NCI-H1930 (cell line): ENCODE results near the gene H3-3A.
"Not testable (repeated sequence)": the region's sequence is repeated elsewhere in the genome, so short reads cannot be mapped to it uniquely, and the experiment has no call there.

Source experiments
- DNase-seq, 2 experiments: peaks; one replicate each; lab custom pipeline; 2025; lab: John Stamatoyannopoulos, UW

The H3-3A gene

DNA sequence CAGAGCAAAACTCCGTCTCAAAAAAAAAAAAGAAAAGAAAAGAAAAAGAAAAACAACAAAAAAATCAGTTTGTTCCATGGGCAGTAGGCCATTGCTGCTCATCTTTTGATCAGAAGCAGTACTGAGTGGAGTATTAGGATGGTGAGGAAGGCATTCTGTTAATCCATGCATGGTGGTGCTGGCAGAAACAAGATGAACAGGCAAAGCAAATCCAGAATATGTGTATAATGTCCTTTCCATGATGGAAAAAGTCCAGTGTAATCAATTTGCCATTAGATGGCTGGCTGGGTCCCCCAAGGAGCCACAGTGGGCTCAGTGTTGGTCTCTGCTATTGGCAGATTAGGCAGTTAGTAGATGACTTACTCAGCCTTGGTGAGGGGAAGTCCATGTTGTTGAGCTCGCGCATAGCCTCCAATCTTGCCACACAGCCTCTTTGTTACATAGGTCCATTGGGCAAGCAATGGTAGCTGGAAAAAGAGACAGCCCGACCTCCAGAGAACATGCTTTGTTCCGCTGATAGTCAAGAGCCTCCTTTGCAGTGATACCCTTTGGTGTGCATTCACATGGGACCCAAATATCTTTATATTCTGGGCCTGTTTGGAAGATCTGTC, 23.3 kb downstream of the H3-3A start:
- no peak for DNase-seq

DNA sequence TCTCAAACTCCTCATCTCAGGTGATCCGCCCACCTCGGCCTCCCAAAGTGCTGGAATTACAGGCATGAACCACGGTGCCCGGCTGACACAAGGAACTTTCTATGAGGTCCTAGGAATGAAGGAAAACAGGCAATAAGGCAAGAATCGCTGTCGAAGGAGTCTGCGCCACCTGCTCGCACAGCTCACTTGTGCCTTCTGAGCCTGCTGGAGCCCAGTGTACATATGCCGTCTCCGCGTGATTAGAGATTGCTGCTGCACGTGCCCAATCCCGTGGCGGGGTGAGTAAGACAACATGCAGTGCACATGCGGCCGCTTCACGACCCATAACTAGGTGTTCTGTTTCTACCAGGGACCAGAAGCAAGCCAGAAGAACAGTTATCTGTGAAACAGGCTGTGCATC, 24.3 kb downstream of the H3-3A start:
- no peak for DNase-seq

DNA sequence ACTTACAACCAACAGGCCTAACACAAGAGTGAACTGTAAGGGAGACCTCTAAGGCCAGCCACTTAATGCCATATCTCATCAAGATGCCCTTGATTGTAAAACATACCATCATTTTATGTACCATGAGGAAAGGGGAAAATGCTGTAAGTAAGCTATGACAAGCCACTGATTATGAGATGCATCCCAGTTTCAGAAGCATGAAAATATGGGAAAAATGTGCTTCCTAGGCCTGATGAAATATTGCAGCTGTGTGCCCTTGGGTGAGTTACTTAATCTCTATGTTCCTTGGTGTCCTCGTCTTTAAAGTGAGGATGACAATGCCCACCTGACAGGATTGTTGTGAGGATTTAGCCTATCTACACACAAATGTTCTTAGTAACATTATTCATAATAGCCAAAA, 28.9 kb downstream of the H3-3A start:
- DNase-seq, result no peak

DNA sequence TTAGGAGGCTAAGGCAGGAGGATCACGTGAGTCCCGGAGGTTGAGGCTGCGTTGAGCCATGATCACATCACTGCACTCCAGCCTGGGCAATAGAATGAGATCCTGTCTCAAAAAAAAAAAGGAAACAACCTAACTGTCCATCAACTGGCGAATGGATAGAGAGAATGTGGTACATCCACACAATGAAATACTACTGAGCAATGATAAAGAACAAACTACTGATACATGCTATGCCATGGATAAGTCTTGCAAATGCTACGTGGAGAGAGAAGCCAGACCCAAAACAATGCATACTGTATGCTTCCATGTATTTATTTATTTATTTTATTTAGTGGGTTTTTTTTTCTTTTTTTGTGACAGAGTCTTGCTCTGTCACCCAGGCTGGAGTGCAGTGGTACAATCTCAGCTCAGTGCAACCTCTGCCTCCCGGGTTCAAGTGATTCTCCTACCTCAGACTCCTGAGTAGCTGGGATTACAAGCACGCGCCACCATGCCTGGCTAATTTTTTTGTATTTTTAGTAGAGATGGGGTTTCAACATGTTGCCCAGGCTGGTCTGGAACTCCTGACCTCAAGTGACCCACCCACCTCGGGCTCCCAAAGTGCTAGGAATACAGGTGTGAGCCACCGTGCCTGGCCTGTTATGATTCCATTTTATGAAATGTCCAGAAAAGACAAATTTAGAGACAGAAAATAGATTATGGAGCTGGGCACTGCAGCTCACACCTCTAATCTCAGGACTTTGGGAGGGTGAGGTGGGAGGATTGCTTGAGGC, 29.7 kb downstream of the H3-3A start:
- DNase-seq, result not testable (repeated sequence)

DNA sequence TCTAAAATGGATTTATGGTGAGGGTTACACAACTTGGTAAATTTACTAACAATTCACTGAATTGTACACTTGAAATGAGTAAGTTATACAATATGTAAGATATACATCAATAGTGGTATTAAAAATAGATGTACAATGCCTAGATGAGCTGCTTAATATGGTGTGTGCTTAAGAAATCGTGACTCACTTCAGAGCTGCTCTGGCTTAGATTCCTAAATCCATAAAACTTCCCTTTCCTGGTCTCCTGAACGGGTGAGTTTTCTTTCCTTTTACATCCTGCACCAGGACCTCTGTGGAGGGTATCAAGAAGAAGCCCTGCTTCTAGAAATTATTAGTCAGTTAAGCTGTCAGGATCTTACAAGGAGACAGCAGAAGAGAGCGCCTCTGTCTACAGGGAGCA, 30.4 kb downstream of the H3-3A start:
- no peak for DNase-seq

DNA sequence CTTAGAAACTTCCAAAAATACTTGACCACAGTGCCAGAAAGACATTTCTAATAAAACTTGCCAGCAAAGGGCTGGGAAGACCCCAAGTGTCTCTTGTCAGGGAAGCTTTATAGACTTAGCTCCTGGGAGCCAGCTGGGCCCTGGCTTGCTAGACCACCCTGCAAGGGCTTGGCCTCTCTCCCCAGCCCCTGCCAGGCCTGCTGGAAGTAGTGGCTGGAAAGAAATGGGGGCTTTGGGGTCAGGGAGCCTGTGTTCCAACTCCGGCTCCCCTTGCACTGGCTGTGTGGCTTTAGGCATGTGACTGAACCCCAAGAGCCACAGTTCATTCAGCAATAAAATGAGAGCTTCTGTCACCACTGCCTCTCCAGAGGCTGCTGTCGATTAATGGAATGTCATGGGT, 31.1 kb downstream of the H3-3A start:
- no peak for DNase-seq

DNA sequence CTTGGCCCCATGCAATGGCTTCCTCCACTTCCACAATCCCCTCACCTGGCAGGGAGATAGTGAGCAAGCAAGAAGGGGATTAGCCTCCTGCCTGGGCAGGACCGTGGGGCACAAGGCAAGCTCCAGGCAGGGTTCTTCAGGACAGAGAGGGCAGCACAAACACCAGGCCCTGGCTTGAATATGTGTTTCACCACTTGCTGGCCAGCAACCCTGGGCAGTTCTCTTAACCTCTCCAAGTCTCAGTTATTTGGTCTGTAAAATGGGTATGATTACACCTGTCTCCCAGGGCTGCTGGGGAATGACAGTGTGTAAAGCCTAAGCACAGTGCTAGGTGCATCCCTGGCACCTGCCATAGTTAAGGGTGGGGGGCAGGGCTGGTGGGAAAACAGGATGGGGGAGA, 31.9 kb downstream of the H3-3A start:
- no peak for DNase-seq

DNA sequence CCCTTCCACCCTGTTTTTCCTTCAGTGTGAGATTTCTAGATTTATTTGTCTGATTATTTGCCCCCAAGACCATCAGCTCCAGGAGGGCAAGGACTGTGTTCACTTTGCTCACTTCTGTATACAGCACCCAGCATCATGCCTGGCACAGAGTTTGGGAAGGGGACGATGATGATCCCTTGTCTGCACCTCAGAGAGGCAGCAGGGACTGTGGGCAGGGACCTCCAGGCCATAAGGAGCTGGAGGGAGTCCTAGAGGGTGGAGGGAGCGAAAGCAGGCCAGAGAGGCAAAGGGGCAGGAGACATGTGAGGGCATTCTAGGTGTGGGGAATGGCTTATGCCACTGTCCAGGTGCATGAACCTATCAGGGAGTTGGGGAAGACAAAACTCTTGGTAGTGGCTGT, 32.8 kb downstream of the H3-3A start:
- no peak for DNase-seq

DNA sequence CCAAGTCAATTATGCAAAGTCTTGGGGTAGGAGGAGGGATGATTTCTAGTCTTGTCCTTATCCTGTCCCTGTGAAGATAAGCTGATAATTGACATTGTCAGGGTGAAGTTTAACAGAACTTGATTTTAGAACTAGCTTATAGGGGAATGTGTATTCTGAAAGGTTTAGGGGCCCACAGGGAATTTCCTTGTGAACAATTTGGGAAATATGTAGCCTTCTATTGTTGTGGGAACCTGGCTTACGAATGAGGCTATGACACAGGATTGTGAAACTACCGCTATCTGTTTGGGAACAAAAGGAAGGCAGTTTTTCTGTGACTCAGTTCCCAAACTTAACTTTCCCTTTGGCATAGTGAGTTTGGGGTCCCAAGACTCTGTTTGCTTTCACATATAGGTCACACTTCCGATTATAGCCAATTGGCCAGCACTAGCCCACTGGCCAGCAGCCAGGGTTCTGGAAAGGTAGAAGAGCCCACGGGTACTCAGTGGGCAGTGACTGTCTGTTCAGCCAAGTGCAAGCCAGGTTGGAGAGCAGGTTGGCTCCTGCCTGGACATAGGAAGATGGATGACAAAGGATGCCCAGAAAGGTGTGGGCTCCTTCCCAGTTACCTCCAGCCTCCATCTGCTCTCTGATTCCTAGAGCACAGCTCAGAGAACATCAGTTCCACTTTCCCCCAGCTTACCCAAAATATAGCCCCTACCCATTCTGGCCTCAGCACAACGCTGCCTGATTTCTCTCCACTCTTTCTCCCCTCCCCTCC, 35.5 kb downstream of the H3-3A start:
- no peak for DNase-seq

DNA sequence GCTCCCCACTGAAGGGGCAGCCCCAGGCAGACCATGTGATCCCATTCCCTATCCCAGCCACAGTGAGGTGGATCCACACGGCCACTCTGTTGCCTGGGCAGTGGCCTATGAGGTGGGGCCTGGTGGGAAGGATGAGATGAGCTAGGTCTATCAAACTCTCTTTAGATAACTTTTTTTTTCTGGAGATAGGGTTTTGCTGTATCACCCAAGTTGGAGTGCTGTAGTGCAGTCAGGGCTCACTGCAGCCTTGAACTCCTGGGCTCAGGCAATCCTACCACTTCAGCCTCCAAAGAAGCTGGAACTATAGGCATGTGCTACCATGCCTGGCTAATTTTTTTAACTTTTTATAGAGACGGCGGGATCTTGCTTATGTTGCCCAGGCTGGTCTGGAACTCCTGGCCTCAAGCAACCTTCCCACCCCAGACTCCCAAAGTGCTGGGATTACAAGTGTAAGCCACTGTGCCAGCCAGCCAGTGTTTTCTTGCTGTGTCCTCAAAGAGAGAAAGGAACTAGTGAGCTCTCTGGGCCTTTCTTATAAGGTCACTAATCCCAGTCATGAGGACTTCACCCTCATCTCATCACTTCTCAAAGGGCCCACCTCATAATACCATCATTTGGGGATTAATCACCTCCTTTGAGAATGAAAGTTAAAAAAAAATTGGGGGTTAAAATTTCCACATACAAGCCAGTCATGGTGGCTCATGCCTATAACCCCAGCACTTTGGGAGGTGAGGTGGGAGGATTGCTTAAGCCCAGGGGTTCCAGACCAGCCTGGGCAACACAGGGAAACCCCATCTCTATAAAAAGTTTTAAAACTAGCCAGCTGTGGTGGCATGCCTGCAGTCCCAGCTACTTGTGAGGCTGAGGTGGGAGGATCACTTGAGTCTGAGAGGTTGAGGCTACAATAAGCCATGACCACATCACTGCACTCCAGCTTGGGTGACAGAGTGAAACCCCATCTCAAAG, 36.6 kb downstream of the H3-3A start:
- no peak for DNase-seq

DNA sequence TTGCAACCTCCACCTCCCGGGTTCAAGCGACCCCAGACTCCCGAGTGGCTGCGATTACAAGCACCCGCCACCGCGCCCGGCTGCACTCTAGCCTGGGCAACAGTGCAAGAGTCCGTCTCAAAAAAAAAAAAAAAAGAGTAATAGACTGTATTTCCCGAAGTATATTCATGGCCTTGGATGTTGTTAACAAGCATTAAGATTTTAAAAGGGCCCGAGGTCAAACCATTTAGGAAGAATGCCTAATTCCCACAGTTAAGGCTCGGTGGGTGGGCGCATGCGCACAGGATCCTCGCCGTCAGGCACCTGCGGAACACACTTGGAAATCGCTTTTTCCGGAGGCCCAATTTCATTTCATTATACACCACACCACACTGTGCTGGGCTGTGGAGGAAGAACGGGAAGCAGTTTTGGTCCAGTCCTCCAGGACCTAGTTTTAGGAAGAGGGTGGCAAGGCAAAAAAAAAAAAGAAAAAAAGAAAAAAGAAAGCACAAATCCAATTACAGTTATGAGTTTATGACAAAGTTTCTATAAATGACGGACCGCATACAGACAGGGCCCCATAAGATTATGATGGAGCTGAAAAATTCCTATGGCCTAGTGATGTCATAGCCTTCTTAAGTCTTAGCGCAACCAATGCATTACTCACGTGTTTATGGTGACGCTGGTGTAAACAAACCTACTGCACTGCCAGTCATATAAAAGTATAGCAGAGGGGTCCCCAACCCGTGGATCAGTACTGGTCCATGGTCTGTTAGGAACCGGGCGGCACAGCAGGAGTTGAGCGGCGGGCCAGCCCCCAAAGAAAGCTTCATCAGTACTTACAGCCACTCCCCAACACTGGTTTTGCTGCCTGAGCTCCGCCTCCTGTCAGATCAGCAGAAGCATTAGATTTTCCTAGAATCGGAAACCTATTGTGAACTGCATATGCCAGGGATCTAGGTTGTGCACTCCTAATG, 38.2 kb downstream of the H3-3A start:
- no peak for DNase-seq

DNA sequence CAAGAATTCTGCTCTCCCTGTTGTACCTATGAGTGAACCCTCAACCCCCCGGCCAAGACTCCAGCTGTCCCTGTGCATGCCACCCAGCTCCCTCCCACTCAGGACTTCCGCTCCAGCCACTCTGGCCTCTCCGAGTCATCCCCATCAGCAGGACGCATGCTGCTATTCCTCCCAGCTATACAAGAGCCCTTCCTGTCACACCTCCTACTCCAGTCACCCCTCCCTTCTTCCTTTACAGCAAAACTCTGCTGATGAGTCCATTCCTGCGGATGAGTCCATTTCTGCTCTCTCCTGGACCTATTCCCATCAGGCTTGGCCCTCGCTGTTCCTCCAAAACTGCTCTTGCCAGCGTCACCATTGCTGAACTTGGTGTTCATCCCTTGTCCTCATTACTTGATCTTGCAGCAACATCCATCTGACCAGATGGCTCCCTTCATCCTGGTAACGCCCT, 42.2 kb downstream of the H3-3A start:
- no peak for DNase-seq

DNA sequence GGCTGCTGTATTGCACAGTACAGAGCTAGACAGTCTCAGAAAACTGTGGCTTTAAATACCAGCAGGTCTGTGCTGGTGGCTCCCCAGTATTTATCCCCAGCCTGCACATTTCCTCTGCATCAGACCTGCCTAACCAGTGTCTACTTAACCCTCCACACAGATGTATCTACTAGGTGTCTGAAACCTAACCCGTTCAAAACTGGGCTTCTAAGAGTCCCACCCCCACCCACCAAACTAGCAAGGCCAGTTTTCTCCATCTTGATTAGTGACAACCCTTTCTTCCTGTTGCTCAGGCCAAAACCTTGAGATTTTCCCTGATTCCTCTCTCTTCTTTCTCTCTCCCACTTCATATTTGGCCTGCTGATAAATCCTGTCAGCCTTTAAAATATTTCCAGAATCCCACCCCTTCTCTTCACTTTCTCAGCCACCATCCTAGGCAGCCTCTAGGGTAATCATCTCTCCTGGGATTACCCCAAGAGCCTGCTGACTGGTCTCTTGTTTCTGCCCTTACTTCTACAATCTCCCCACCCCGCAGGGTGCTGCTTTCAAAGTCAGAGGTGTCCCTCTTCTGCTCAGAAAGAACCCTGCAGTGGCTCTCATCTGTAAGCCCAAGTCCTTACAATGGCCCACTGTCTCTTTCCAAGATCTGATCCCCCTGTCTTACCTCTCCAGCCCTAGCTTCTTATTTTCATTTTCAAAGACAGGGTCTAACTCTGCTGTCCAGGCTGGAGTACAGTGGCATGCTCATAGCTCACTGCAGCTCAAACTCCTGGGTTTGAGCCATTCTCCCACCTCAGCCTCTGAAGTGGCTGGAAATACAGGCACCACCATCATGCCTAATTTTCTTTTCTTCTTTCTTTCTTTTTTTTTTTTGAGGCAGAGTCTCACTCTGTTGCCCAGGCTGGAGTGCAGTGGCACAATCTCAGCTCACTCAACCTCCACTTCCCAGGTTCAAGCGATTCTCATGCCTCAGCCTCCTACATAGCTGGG, 45.2 kb downstream of the H3-3A start:
- DNase-seq, result no peak

DNA sequence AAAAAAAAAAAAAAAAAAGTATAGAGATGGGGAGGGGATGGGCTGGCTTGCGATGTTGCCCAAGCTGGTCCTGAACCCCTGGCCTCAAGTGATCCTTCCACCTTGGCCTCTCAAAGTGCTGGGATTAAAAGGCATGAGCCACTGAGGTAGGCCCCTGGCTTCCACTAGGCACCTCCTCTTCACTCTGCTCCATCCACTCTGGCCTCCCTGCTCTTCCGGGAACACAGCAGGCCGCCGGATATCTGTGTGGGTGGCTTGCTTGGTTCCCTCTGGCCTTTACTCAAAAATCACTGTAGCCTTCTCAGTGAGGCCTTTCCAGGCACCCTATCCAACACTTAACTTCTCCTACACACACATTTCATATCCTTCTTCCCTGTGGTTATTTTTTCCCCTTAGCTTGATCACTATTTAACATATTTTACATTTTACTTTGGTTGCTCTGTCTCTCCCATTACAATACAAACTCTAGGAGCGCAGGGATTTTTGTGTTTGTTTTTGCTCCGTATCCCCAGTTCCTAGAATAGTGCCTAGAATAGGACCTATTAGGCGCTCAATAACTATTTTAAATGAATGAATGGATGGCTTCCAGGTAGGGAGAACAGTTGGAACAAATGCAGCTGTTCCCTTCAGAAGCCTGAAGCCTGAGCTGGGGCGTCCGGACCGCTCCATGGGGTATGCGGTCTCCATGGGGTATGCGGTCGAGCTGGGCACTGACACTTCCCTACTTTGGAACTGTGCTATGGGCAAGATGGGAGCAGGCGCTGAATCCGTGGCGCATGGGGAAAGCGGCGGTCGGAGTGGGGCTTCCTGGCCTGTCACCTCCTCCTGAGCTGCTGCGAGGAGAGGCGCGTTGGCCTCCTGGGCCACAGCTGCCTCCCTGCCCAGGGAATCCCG, 46.7 kb downstream of the H3-3A start:
- DNase-seq, result no peak

DNA sequence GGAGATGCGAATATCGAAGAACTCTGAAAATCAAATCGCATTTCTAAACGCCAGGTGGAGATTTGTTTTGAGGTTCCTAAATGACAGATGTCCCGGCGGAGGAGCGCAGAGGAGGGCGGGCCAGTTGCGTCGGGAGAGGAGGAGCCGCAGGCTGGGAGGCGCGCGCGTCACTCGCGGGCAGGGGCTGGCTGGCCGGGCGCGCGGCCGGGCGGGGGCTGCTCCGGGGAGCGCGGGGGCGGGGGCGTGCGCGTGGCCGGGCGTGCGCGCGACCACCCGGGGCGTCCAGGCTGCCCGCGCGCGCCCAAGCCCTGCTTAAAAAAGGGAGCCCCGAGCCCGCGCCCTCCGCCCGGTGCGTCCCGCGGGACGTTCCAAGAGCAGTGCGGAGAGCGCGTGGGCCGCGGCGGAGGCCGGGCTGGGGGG, 47.3 kb downstream of the H3-3A start:
- DNase-seq, result peak; percentile 78 to 81

DNA sequence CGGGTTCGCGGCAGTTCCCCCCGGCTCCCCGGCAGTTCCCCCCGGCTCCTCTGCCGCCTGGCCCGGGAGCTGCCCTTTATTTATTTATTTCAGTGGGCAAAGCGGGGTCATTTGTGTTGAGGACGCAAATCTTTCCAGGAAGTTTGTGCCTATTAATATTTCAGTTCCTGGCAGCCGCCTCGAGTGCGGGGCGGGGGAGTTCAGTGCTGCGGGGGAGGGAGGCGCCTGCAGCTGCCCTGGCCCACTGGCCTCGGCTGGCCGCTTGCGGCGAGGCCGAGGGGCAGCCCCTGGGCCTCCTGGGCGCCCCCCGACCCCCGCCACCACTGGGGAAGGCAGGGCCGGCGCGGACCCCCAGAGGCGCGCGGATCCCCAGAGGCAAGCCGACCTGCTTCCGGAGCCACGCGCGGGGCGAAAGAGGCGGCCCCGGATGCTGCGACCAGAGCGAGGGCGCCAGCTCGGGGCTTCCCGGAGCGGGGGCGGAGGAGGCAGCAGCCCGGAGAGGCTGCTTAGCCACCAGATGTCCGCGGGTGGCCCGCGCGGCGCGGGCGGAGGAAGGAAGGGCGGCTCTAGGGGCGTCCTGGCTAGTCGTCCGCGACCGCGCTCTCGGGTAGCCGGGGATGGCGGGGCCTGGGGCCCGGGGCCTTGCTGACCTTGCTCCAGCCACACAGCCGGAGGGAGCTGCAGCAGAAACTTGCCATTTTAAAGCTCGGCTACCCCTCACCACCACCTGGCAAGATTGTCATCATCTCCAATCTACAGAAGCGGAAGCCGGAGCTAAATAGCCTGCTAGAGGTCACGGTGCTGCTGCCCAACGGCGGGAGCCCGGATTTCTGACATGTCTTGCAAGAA, 48.0 kb downstream of the H3-3A start:
- DNase-seq, result peak in 1 of 2 experiments; percentile 35

DNA sequence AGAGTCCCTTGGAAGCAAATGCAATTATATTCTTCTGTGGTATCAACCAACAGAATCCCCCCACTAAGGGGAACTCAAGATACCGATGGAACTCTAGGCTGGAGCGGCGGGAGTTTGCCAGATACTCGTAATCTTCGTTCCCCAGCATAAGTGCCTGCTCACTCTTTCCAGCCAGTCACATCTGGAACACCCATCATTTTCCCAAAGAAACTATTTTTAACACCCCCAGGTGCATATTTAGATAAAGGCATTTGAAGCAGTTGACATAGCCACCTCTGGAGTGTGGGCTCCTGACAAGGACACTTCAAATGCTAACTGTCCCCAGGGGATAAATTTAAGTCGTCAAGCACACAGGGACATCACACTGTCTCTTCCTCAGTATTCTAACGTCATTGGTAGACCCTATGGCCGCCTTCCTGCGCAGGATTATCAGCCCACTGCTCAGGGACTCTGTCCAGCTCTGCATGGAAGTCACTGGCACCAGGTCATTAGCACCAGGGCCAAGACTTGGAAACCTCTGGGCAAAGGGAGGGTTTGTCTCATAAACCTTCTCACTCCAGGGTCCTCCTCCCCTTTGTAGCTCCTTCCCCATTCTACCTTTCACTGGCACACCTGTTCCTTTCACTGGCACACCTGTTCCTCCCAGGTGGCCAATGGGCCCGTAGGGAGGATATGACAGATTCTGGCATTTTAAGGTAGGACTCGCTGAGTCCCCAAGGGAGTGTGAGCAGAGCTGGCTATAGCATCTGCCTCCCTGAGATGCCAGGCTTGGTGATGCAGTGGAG, 48.8 kb downstream of the H3-3A start:
- DNase-seq, result no peak
